GM21619 (cell line): ENCODE results near the gene KLF2.
"Not testable (repeated sequence)": the region's sequence is repeated elsewhere in the genome, so short reads cannot be mapped to it uniquely, and the experiment has no call there.

Experiments used
- ATAC-seq: cut with Tn5 transposase; IDR thresholded peaks from one replicate; pipeline ENCODE4 v1.9.1; 2021; ENCODE audit not compliant: unreplicated experiment

KLF2 gene

GRCh38 chr19:16336571-16336970 lies 11.9 kb downstream of the KLF2 start:
- no peak for ATAC-seq

DNA sequence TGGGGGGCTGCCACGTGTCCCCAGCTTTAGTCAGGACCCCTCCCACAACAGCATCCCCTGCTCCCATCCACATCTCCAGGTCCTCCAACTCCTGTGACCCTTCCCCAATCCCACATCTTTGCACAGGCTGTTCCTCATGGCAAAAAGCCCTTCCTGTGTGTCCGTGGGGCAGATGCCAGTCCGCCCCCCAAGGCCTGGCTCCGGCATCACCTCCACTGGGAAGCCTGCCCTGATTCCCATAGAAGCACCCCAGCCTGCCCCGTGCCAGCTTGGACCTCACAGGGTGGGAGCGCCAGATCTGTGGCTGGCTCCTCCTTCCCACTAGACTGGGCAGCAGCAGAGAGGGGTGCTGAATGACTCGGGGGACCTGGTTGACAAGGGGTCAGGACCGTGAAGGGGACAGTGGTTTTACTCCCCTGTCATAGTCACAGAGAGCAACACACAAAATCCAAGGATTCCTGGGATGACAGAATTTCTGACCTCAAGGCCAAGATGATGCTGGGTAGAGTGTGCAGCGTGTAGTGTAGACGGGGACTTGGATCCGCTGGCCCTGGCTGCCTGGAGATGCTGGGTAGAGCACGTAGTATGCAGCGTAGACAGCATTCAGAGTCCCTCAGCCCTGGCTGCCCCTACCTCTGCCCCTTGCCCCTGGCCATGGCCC lies 13.3 kb downstream of the KLF2 start:
- ATAC-seq: no peak

- peak; percentile 41 for ATAC-seq
Observed at GRCh38 chr19:16338470-16339360, 14.1 kb downstream of the KLF2 start.

GRCh38 chr19:16339361-16339725 lies 14.7 kb downstream of the KLF2 start:
- ATAC-seq: no peak

DNA sequence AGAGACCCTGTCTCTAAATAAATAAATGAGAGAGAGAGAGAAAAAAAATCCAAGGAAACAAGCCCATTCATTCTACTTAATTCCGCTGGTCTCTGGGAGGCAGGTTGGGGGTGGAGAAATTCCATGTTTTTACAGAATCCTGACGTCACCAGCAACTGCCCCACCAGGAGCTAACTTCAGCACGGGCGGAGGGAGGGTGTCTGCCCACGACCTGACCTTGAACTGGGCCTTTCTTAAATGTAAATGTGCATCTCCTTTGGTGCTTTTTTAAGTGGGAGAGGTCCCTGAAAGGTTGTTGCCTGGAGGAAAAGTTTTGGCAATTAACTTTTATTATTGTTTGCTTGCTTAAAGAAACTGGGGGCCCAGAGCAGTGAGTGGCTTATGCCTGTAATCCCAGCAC lies 15.5 kb downstream of the KLF2 start:
- ATAC-seq: no peak

- no peak for ATAC-seq
Observed at GRCh38 chr19:16340654-16341053, 16.0 kb downstream of the KLF2 start.

DNA sequence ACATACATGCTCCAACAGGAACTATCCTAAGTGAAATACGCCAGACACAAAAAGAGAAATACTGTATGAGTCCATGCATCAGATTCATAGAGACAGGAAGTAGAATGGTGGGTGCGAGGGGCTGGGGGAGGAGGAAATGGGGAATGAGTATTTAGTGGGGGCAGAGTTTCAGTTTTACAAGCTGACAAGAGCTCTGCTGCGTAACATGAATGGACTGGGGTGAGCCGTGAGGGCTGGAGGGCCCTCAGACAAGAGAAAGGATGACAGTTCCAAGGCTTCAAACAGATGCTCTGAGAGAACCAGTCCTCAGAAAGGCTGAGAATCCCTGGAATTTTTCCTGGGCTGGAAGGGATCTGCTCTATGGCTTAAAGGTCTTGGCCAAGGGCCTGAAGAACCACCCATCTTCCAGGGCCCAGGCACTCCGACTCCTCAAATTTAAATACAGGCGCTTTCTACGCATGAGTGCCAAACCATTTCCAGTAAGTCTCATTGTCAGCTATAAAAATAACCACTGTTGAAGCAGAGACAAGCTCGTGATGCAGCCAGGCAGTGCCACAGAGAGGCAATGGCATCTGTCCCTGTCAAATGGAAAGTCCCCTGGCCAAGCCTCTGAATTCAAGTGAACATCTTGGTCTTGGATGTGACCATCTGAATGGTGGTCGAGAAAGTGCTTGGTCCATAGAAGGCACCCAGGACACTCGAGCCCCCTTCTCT lies 17.5 kb downstream of the KLF2 start:
- ATAC-seq: peak; percentile 50

- ATAC-seq: no peak
Observed at GRCh38 chr19:16343156-16343555, 18.5 kb downstream of the KLF2 start.

GRCh38 chr19:16345457-16345856 lies 20.8 kb downstream of the KLF2 start:
- ATAC-seq: no peak

DNA sequence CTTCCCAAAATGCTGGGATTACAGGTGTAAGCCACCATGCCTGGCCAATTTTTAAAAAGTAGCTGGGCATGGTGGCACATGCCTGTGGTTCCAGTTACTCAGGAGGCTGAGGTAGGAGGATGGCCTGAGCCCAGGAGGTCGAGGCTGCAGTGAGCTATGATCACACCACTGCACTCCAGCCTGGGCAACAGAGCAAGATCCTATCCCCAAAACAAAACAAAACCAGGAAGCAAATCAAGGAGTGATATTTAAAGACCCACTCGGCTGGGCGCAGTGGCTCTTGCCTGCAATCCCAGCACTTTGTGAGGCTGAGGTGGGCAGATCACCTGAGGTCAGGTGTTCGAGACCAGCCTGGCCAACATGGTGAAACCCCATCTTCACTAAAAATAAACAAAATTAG lies 22.5 kb downstream of the KLF2 start:
- ATAC-seq: not testable (repeated sequence)

GRCh38 chr19:16347706-16348105 lies 23.1 kb downstream of the KLF2 start:
- no peak for ATAC-seq

DNA sequence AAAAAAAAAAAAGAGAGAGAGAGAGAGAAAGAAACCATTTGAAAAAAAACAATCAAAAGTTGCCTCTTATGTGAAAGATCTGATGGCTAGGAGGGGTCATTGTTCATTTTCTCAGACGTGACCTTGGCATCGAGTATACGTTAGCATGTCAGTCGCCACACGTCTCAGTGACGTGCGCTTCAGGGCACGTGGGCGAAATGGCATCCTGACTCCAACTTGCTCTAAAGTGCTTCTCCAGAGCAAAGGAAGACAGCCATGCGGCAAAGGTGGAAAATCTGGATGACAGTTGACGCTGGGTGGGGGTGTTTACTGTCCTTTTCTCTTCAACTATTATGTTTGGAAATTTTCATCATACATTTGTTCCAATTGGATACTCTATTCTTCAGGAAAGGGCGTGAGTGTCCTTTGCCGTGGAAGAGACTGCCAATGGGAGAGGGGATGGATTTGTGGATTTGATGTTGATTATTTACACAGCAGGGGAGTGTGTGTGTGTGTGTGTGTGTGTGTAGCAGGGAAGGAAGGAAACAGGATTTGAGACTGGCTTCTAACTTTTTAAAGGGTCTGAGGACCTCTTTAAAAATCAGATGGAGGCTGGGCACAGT lies 25.0 kb downstream of the KLF2 start:
- no peak for ATAC-seq

GRCh38 chr19:16351133-16351809 lies 26.6 kb downstream of the KLF2 start:
- ATAC-seq: no peak

DNA sequence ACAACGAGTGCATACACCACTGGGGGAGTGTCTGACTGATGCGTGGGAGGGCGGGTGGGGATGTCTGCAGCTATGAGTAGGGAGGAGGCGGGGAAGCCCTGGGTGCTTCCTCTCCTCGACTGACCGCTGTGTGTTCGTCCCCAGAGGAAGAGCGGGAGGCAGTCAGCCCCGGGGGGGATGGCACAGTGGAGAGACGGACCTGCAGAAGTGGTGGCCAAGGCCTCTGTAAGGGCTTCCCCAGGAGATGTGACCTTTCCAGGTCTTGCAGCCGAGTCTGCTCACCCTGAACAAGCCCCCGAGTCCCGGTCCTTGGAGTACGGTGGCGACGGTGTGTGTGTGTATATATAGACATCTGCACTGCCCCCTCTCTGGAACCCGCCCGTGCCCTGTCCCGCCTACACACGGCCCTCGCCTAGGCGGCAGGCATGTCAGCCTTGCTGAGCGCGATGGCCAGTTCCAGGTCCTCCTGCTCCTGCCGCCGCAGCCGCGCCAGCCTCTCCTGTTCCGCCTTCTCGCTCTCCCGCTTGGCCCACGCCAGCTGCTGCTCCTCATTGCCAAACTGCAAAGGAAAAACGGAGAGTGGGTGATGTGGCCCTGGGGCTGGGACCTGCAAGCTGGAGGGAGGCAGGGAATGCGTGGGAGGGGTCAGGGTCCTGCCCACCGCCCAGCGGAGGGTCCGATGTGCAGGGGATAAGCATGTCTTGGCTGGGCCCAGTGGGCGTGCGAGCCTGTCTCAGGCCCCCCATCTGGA lies 30.8 kb downstream of the KLF2 start:
- ATAC-seq: no peak

GRCh38 chr19:16358456-16358855 lies 33.8 kb downstream of the KLF2 start:
- ATAC-seq: no peak

DNA sequence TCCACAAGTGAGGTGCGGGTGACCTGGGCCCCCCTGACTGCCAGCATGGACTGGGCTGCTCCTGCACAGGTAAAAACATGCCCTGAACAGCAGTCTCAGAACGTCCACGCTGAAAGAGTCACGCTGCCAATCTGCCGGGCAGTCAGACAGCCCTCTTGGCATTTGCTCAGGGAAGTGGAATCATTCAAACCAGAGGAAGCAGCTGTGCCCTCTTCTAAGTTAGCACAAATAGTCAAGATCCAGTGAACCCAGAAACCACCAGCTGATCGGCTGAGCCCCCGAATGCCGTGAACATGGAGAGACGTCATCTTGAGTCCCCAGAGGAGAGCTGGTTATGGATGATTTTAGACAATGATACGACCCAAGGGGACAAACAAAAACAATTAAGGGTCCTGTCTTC lies 34.4 kb downstream of the KLF2 start:
- ATAC-seq: no peak

DNA sequence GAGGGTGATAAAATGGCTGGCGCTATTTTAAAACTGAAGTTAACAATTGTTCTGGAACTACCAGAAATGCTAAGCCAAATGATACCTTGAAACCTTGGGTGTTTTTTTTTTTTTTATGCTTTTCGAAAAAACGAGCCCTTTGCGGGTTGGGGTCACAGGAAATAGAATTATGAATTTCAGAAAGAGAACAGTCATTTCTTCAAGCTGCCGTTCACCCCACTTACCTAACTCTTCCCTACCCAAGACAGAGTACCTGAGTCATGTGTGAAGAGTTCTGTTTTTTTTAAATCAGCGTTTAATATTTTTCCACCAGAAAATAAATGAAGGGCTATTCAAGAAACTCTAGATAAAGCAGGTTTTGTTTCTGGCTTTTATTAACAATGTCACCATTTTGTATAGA lies 35.3 kb downstream of the KLF2 start:
- ATAC-seq: no peak

DNA sequence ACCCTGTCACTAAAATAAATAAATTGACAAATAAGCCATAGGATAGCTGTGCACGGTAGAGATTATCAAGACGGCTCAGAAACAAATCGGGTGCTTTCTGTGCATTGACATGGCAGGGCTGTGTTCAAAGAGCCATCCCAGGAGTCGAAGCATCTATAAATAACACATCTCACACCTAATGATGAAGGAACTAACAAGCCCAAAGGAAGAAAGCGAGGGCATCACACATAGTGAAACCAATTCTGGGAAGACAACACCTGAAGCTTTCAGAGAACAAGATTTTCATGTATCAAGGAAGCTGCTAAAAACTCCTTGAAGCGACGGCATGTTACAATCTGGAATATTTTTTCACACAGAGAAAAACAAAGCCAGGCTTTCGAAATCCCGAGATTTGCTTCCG lies 36.1 kb downstream of the KLF2 start:
- ATAC-seq: no peak

DNA sequence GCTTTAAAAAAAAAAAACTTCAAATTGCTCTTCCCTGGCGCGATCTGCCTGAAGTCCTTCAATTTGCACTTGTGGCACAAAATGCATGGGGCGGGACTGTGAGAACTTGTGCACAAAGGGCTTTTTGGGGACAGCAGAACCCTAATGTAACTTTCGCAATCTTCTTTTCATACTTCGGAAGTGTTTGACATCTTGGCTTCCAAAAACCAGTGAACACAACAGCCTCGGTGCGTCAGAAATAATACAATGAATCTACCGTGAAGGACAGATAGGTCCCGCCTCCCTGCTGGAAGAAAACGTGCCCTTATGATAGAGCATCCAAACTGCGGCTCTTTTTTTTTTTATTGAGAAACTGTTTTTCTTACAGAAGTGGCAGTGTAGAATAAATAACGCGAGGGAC lies 36.6 kb downstream of the KLF2 start:
- no peak for ATAC-seq

- no peak for ATAC-seq
Observed at GRCh38 chr19:16361926-16362325, 37.3 kb downstream of the KLF2 start.
